GM12892 (cell line): ENCODE measurements around the gene VGLL4.

Experiments
- POLR2A ChIP-seq: IDR thresholded peaks from 2 replicates; pipeline ENCODE4 v1.6.1; 2011; ENCODE audit warnings: low read depth, low read length, control low read depth
- POLR2AphosphoS5 ChIP-seq: IDR thresholded peaks from 2 replicates; pipeline ENCODE4 v1.6.1; 2011; ENCODE audit warnings: low read depth, low read length, control low read depth

- TF ChIP-seq POLR2A (no peak), POLR2AphosphoS5 (no peak)
Measured at GRCh38 chr3:11622586-11623550, 20.8 kb downstream of the VGLL4 start.
